Measurements from ENCODE around the gene EVC. TPM values are rescaled to one million over a fixed set of nuclear protein-coding genes. Genes with fewer than 3 reads are reported as not detected.
A peak's percentile ranks its signal among the peaks of the same experiment; 100 is the strongest.

EVC gene
- total and polyA plus RNA-seq, 8 donors, result 18.8 to 36.2 (median 31.3) TPM

GRCh38 chr4:5785806-5786680, 75.0 kb downstream of the EVC start:
- intact Hi-C loops (cut with DNase I), result no loop called here
- ATAC-seq, result no peak
- no peak for TF ChIP-seq CTCF (IDR thresholded peaks at IDR 0.05)

GRCh38 chr4:5787311-5787710, 76.3 kb downstream of the EVC start:
- Histone ChIP-seq H3K4me1 (no peaks in the 10 kb centered on the region), H3K36me3 (peaks cover 0 to 11% of the 10 kb centered on the region in 2 donors), H3K4me3 (no peak overlapping the region), H3K9me3 (no peaks in the 10 kb centered on the region), H3K27ac (no peak overlapping the region), H3K27me3 (no peaks in the 10 kb centered on the region)
- no peak for TF ChIP-seq CTCF (IDR thresholded peaks at IDR 0.05)
- no peak for ATAC-seq
- intact Hi-C loops (cut with DNase I), result no loop called here
- DNase-seq, result no peak

More at GRCh38 chr4:5785806-5786680, 75.0 kb downstream of the EVC start:
- Histone ChIP-seq H3K4me1 (no peaks in the 10 kb centered on the region), H3K9me3 (no peaks in the 10 kb centered on the region), H3K27ac (no peak overlapping the region), H3K4me3 (no peak overlapping the region), H3K27me3 (no peaks in the 10 kb centered on the region), H3K36me3 (peaks cover 0 to 11% of the 10 kb centered on the region in 2 donors)
- DNase-seq, result peak in 1 of 4 donors; percentile 15

GRCh38 chr4:5788144-5788543, 77.1 kb downstream of the EVC start:
- Histone ChIP-seq H3K4me3 (no peak overlapping the region), H3K36me3 (peaks cover 0 to 11% of the 10 kb centered on the region in 2 donors), H3K27me3 (no peaks in the 10 kb centered on the region), H3K9me3 (no peaks in the 10 kb centered on the region), H3K4me1 (no peaks in the 10 kb centered on the region), H3K27ac (no peak overlapping the region)
- TF ChIP-seq CTCF (IDR thresholded peaks at IDR 0.05), result no peak
- ATAC-seq (no peak), DNase-seq (no peak)
- intact Hi-C loops (cut with DNase I), result no loop called here

GRCh38 chr4:5789141-5789540, 78.1 kb downstream of the EVC start:
- ATAC-seq, result no peak
- H3K27me3 ChIP-seq, result no peaks in the 10 kb centered on the region

More at GRCh38 chr4:5789141-5789540, 78.1 kb downstream of the EVC start:
- no peaks in the 10 kb centered on the region for H3K4me1 ChIP-seq
- peaks cover 0 to 11% of the 10 kb centered on the region in 2 donors for H3K36me3 ChIP-seq
- no peak overlapping the region for H3K27ac ChIP-seq
- H3K9me3 ChIP-seq, result no peaks in the 10 kb centered on the region
- TF ChIP-seq CTCF (IDR thresholded peaks at IDR 0.05), result no peak
- DNase-seq, result no peak
- H3K4me3 ChIP-seq, result no peak overlapping the region
- intact Hi-C loops (cut with DNase I), result no loop called here

Data from left lung (tissue), 10 donors.